CD14-positive monocyte (primary cell): Measurements from ENCODE around the gene SOHLH1. TPM values are rescaled to one million over a fixed set of nuclear protein-coding genes. Genes with fewer than 3 reads are reported as not detected.

Source experiments
- DNase-seq, 3 donors: peaks; one replicate each; pipeline ENCODE4 v3.0.0-alpha.2; 2011 to 2022
- H2AFZ ChIP-seq: 2 replicates; pipeline ENCODE4 v1.6.0; 2012; ENCODE audit warnings: mild to moderate bottlenecking, low read depth, low read length, inconsistent platforms; ENCODE audit not compliant: insufficient read depth, poor library complexity, severe bottlenecking
- H3K27ac ChIP-seq, 2 donors: 1 replicate in 1 of 2; 2 replicates in 1 of 2; pipeline ENCODE4 v1.5.1; 2012 to 2013; ENCODE audit warnings: low read length in 2 of 2, control low read depth in 1 of 2, inconsistent platforms in 1 of 2, low read depth in 1 of 2, mild to moderate bottlenecking in 1 of 2
- H3K27me3 ChIP-seq, 2 donors: one replicate each; pipeline versions ENCODE4 v1.6.0 to v1.6.1; 2011 to 2013; ENCODE audit warnings: low read length in 2 of 2; ENCODE audit not compliant: control insufficient read depth in 2 of 2, insufficient read depth in 2 of 2
- H3K36me3 ChIP-seq, 2 donors: replicated peaks in 1 of 2; 1 replicate in 1 of 2; 2 replicates in 1 of 2; pipeline versions ENCODE4 v1.5.1 to v1.6.1; 2012 to 2013; ENCODE audit warnings: low read length in 2 of 2, control low read depth in 1 of 2, inconsistent platforms in 1 of 2, mild to moderate bottlenecking in 1 of 2; ENCODE audit not compliant: insufficient read depth in 2 of 2, control insufficient read depth in 1 of 2
- H3K4me1 ChIP-seq, 2 donors: 1 replicate in 1 of 2; 2 replicates in 1 of 2; pipeline versions ENCODE4 v1.5.1 to v1.6.1; 2012 to 2013; ENCODE audit warnings: low read length in 2 of 2, control low read depth in 1 of 2, inconsistent platforms in 1 of 2, mild to moderate bottlenecking in 1 of 2, moderate library complexity in 1 of 2; ENCODE audit not compliant: insufficient read depth in 2 of 2, control insufficient read depth in 1 of 2
- H3K4me2 ChIP-seq: replicated peaks from 2 replicates; pipeline ENCODE3; 2012; ENCODE audit warnings: low read length, moderate library complexity, mild to moderate bottlenecking; ENCODE audit not compliant: poor library complexity, severe bottlenecking; ENCODE audit errors: extremely low read depth
- H3K4me3 ChIP-seq, 3 experiments: fragments of 200-600 bp in 1 of 3; sonication (generic) in 1 of 3; replicated peaks in 1 of 3; 1 replicate in 2 of 3; 2 replicates in 1 of 3; pipeline ENCODE4 v1.5.1; 2011 to 2013; ENCODE audit warnings: low read length in 3 of 3, mild to moderate bottlenecking in 3 of 3, control low read depth in 2 of 3, low read depth in 2 of 3, inconsistent platforms in 1 of 3, moderate library complexity in 1 of 3
- H3K79me2 ChIP-seq: 2 replicates; pipeline ENCODE4 v1.6.0; 2012; ENCODE audit warnings: mild to moderate bottlenecking, control low read depth, inconsistent platforms, low read length, moderate library complexity; ENCODE audit not compliant: insufficient read depth
- H3K9ac ChIP-seq: 2 replicates; pipeline ENCODE4 v1.6.0; 2017; ENCODE audit warnings: low read length, mild to moderate bottlenecking; ENCODE audit not compliant: insufficient read depth, poor library complexity, severe bottlenecking
- H3K9me3 ChIP-seq, 2 donors: replicated peaks in 1 of 2; 1 replicate in 1 of 2; 2 replicates in 1 of 2; pipeline versions ENCODE4 v1.5.1 to v1.6.1; 2012 to 2013; ENCODE audit warnings: low read length in 2 of 2, control low read depth in 1 of 2; ENCODE audit not compliant: control insufficient read depth in 1 of 2, insufficient read depth in 1 of 2
- H4K20me1 ChIP-seq: 2 replicates; pipeline ENCODE4 v1.6.0; 2012; ENCODE audit warnings: mild to moderate bottlenecking, low read length, control low read depth, moderate library complexity; ENCODE audit not compliant: insufficient read depth
- H3K27ac Mint-ChIP-seq, 7 donors: one replicate each; pipeline ENCODE4 v1.8.0; 2020; ENCODE audit warnings: mild to moderate bottlenecking in 7 of 7, mixed read lengths in 7 of 7, moderate library complexity in 6 of 7, inconsistent platforms in 2 of 7
- H3K27me3 Mint-ChIP-seq, 3 donors: one replicate each; pipeline ENCODE4 v1.8.0; 2021 to 2022; ENCODE audit warnings: low read depth in 3 of 3, mild to moderate bottlenecking in 3 of 3, mixed read lengths in 3 of 3, moderate library complexity in 3 of 3, inconsistent platforms in 1 of 3
- H3K36me3 Mint-ChIP-seq, 2 donors: one replicate each; pipeline ENCODE4 v1.8.0; 2020; ENCODE audit warnings: mixed read lengths in 2 of 2, inconsistent platforms in 1 of 2, mild to moderate bottlenecking in 1 of 2
- H3K4me1 Mint-ChIP-seq: one replicate; pipeline ENCODE4 v1.8.0; 2020; ENCODE audit warnings: mild to moderate bottlenecking, mixed read lengths
- H3K4me3 Mint-ChIP-seq, 2 donors: one replicate each; pipeline ENCODE4 v1.8.0; 2020; ENCODE audit warnings: mild to moderate bottlenecking in 2 of 2, mixed read lengths in 2 of 2, moderate library complexity in 1 of 2
- H3K9me3 Mint-ChIP-seq, 7 donors: one replicate each; pipeline ENCODE4 v1.8.0; 2020 to 2022; ENCODE audit warnings: mixed read lengths in 7 of 7, mild to moderate bottlenecking in 6 of 7, moderate library complexity in 6 of 7, inconsistent platforms in 2 of 7
- CTCF ChIP-seq: fragments of 200-600 bp; IDR thresholded peaks from one replicate; pipeline ENCODE4 v1.8.0; 2022; ENCODE audit warnings: antibody characterized with exemption, mild to moderate bottlenecking
- WGBS: methylation state at CpG from one replicate; pipeline ENCODE4 v1.1.5; 2013; ENCODE audit warnings: missing lambda C conversion rate; ENCODE audit not compliant: insufficient coverage; 5-methylcytosine and 5-hydroxymethylcytosine counted together
- intact Hi-C, 2 donors: fragments of 100-400 bp; cut with micrococcal nuclease; formaldehyde crosslinking; loops; one replicate each; pipeline versions ENCODE4 v1.15.0 to v1.15.1; 2023
- polyA plus RNA-seq, 3 donors: library from polyadenylated mRNA; depleted of rRNA in 1 of 3; unstranded in 2 of 3; stranded (reverse) in 1 of 3; fragments of 300-500 nt in 2 of 3; fragments of >200 nt in 1 of 3; fragmentation: Illumina TruSeq in 2 of 3; gene quantifications; 1 replicate in 2 of 3; 2 replicates in 1 of 3; pipeline ENCODE4 v1.2.3, GENCODE V29; 2012 to 2021

The SOHLH1 gene
- polyA plus RNA-seq, 3 donors = not detected

DNA sequence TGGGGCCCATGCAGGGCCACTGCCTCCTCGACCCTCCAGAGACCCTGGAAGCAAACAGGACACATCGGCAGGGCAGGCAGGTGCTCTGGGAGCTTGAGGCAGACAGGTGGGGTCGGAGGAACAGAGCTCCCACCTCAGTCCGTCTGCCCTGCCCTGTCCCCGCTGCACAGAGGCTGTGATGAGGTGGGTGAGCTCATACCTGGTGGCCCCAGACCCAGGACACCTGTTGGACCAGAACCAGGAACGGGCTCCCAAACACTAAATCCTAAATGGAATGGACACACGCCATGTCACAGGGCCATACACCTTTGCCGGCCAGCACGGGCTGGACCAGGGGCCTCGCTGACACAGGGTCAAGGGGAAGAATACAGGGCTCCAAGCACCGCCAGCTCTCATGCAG, 5.5 kb downstream of the SOHLH1 start:
- TF ChIP-seq CTCF = no peak
- no peak overlapping the region for H3K4me3 ChIP-seq
- H3K27ac ChIP-seq = no peak overlapping the region
- H4K20me1 ChIP-seq = no peaks in the 10 kb centered on the region
- H2AFZ ChIP-seq = no peak overlapping the region
- H3K79me2 ChIP-seq = no peaks in the 10 kb centered on the region
- no peaks in the 10 kb centered on the region for H3K36me3 ChIP-seq
- H3K4me1 ChIP-seq = no peaks in the 10 kb centered on the region
- intact Hi-C loops = no loop called here
- Mint-ChIP-seq H3K4me3 (no peak overlapping the region), H3K9me3 (peaks cover 0 to 5% (median 0%) of the 10 kb centered on the region in 7 donors), H3K36me3 (no peaks in the 10 kb centered on the region), H3K27me3 (peaks cover 0 to 4% (median 4%) of the 10 kb centered on the region in 3 donors), H3K27ac (no peak overlapping the region), H3K4me1 (no peaks in the 10 kb centered on the region)
- no peak overlapping the region for H3K4me2 ChIP-seq
- H3K9me3 ChIP-seq = no peaks in the 10 kb centered on the region
- H3K9ac ChIP-seq = no peak overlapping the region
- no peaks in the 10 kb centered on the region for H3K27me3 ChIP-seq
- no peak for DNase-seq
- 70% methylated on average over 4 of the region's 11 CpGs for WGBS

- Mint-ChIP-seq H3K4me3 (no peak overlapping the region), H3K9me3 (peaks cover 0 to 3% (median 0%) of the 10 kb centered on the region in 7 donors), H3K4me1 (no peaks in the 10 kb centered on the region), H3K36me3 (no peaks in the 10 kb centered on the region), H3K27ac (no peak overlapping the region), H3K27me3 (peaks cover 0 to 4% (median 3%) of the 10 kb centered on the region in 3 donors)
- Histone ChIP-seq H3K4me2 (no peak overlapping the region), H2AFZ (no peak overlapping the region), H3K27ac (no peak overlapping the region), H3K27me3 (no peaks in the 10 kb centered on the region), H3K79me2 (no peaks in the 10 kb centered on the region), H3K9ac (no peak overlapping the region), H3K9me3 (no peaks in the 10 kb centered on the region), H3K36me3 (no peaks in the 10 kb centered on the region), H4K20me1 (no peaks in the 10 kb centered on the region), H3K4me3 (no peak overlapping the region), H3K4me1 (no peaks in the 10 kb centered on the region)
- 86% methylated on average over 16 of the region's 16 CpGs for WGBS
- TF ChIP-seq CTCF = no peak
- intact Hi-C loops = no loop called here
- DNase-seq = no peak
Observed at GRCh38 chr9:135693265-135693664, 6.0 kb downstream of the SOHLH1 start.
